BJ (cell line): ENCODE results near the gene GNG11. TPM values are rescaled to one million over a fixed set of nuclear protein-coding genes. Genes with fewer than 3 reads are reported as not detected.

Source experiments
- CTCF ChIA-PET: fragments of 350-600 bp; formaldehyde crosslinking; extraction: SDS; loops from one replicate; lab custom pipeline; 2021; ENCODE audit warnings: antibody characterized with exemption, inconsistent platforms; lab: Yijun Ruan, JAX
- POLR2A ChIA-PET: fragments of 300-600 bp; sonication (Branson Sonifier 250); formaldehyde crosslinking; extraction: SDS; loops from one replicate; lab custom pipeline; 2021; ENCODE audit warnings: antibody characterized with exemption; lab: Charles Lee
- DNase-seq: peaks from one replicate; pipeline ENCODE4 v3.0.0-alpha.2; 2011; ENCODE audit warnings: low read depth
- H3K27me3 ChIP-seq: 2 replicates; pipeline ENCODE4 v1.6.0; 2011; ENCODE audit warnings: low read length; ENCODE audit not compliant: control insufficient read depth, insufficient read depth
- H3K36me3 ChIP-seq: 2 replicates; pipeline ENCODE4 v1.5.1; 2011; ENCODE audit warnings: low read length; ENCODE audit not compliant: control insufficient read depth, insufficient read depth
- H3K4me3 ChIP-seq: 2 replicates; pipeline ENCODE4 v1.5.1; 2011; ENCODE audit warnings: low read depth, mild to moderate bottlenecking, control low read depth, low read length
- polyA plus RNA-seq: library from polyadenylated mRNA; depleted of rRNA; stranded (reverse); fragments of >200 nt; gene quantifications from 2 replicates; pipeline ENCODE4 v1.2.3, GENCODE V29; 2011; rRNA removed
- small RNA-seq: library from RNA; depleted of rRNA; stranded (forward); fragments of <200 nt; gene quantifications from one replicate; pipeline ENCODE3, GENCODE V24; 2012; ENCODE audit warnings: low replicate concordance, low read depth; ENCODE audit not compliant: insufficient read length
- TF ChIP-seq, protein P1 (sequence below): IDR thresholded peaks from 2 replicates; pipeline ENCODE4 v1.5.1; 2011; ENCODE audit warnings: low read depth, mild to moderate bottlenecking, control low read depth, inconsistent platforms, low read length, moderate library complexity; ENCODE audit not compliant: insufficient read depth

The GNG11 gene
- polyA plus RNA-seq, 1 experiment, result 9.3 TPM

- no peak overlapping the region for H3K4me3 ChIP-seq
- TF ChIP-seq, protein P1, sequence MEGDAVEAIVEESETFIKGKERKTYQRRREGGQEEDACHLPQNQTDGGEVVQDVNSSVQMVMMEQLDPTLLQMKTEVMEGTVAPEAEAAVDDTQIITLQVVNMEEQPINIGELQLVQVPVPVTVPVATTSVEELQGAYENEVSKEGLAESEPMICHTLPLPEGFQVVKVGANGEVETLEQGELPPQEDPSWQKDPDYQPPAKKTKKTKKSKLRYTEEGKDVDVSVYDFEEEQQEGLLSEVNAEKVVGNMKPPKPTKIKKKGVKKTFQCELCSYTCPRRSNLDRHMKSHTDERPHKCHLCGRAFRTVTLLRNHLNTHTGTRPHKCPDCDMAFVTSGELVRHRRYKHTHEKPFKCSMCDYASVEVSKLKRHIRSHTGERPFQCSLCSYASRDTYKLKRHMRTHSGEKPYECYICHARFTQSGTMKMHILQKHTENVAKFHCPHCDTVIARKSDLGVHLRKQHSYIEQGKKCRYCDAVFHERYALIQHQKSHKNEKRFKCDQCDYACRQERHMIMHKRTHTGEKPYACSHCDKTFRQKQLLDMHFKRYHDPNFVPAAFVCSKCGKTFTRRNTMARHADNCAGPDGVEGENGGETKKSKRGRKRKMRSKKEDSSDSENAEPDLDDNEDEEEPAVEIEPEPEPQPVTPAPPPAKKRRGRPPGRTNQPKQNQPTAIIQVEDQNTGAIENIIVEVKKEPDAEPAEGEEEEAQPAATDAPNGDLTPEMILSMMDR, result no peak
- H3K36me3 ChIP-seq, result no peaks in the 10 kb centered on the region
- ChIA-PET POLR2A (no interaction called here), CTCF (interaction anchor here (0.6 to 1.2 kb wide), 2 partner anchors 15 to 316 kb away, joined by 3 to 5 read pairs; no protein-coding TSS in a partner anchor)
- no peak for DNase-seq
- H3K27me3 ChIP-seq, result no peaks in the 10 kb centered on the region
Observed at GRCh38 chr7:93972029-93972725, 50.6 kb downstream of the GNG11 start.

GRCh38 chr7:93973134-93973533, 51.6 kb downstream of the GNG11 start:
- TF ChIP-seq, protein P1, result no peak
- H3K36me3 ChIP-seq, result no peaks in the 10 kb centered on the region
- no peak overlapping the region for H3K4me3 ChIP-seq
- no peaks in the 10 kb centered on the region for H3K27me3 ChIP-seq
- ChIA-PET POLR2A (interaction anchor here (0.6 kb wide), 1 partner anchor 405 kb away, joined by 3 read pairs; no protein-coding TSS in a partner anchor), CTCF (no interaction called here)
- DNase-seq, result no peak

DNA sequence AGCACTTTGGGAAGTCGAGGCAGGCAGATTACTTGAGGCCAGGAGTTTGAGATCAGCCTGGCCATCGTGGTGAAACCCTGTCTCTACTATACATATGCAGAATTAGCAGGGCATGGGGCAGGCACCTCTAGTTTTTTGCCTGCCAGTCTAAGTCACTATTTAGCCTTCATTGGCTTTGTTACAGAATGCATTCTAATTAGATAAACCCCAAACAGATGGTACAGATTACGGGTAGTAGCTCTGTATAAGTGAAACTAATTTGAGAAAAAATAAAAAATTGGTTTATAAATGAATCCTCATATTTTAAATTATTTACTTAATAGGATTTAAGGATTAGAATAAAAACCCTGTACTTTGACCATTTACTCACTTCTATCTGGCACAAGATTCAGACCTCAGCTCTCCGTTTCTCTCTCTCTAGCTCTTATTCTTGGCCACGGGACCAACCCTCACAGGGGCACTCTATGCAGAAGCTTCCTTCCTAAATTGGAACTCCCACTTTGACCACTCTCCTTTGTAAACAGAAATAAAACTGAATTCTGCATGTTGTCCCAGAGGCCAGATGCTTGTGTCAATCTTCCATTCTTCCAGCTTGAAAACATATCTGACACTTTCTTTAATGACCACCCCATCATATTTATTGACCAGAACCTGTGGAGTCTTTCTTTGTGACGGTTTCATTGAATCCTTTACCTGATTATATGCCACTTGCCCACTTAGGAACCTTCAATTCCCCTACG, 55.8 kb downstream of the GNG11 start:
- no peaks in the 10 kb centered on the region for H3K36me3 ChIP-seq
- ChIA-PET CTCF (interaction anchor here (1.8 kb wide), 1 partner anchor 13 kb away, joined by 4 read pairs; no protein-coding TSS in a partner anchor), POLR2A (no interaction called here)
- DNase-seq, result no peak
- TF ChIP-seq, protein P1, result no peak
- H3K4me3 ChIP-seq, result no peak overlapping the region
- no peaks in the 10 kb centered on the region for H3K27me3 ChIP-seq

Small RNA genes within 50 kb of the gene (small RNA-seq; reads per million reads assigned to genes)
- gene AC002076.2, result not detected

Other genes with a start within 250 kb of the GNG11 start
- gene TFPI2, start 31.0 kb upstream of the GNG11 start, polyA plus RNA-seq, result 113 and 143 TPM in 2 replicates
- gene GNGT1, start 15.2 kb upstream of the GNG11 start, polyA plus RNA-seq, result not detected in 2 replicates
- gene BET1, start 82.6 kb downstream of the GNG11 start, polyA plus RNA-seq, result 26.3 and 32.6 TPM in 2 replicates